DMS53 treated with DMSO at 0.1 percent for 48 hours (cell line): ENCODE data around the gene BPIFB6.

Experiments
- DNase-seq: peaks from one replicate; lab custom pipeline; 2025; ENCODE audit not compliant: unreplicated experiment; lab: John Stamatoyannopoulos, UW

Gene BPIFB6

GRCh38 chr20:33015700-33016580, 15.5 kb upstream of the BPIFB6 start:
- DNase-seq, result no peak

GRCh38 chr20:33016581-33017109, 14.8 kb upstream of the BPIFB6 start:
- DNase-seq, result no peak

GRCh38 chr20:33017542-33017941, 13.9 kb upstream of the BPIFB6 start:
- DNase-seq, result no peak

DNA sequence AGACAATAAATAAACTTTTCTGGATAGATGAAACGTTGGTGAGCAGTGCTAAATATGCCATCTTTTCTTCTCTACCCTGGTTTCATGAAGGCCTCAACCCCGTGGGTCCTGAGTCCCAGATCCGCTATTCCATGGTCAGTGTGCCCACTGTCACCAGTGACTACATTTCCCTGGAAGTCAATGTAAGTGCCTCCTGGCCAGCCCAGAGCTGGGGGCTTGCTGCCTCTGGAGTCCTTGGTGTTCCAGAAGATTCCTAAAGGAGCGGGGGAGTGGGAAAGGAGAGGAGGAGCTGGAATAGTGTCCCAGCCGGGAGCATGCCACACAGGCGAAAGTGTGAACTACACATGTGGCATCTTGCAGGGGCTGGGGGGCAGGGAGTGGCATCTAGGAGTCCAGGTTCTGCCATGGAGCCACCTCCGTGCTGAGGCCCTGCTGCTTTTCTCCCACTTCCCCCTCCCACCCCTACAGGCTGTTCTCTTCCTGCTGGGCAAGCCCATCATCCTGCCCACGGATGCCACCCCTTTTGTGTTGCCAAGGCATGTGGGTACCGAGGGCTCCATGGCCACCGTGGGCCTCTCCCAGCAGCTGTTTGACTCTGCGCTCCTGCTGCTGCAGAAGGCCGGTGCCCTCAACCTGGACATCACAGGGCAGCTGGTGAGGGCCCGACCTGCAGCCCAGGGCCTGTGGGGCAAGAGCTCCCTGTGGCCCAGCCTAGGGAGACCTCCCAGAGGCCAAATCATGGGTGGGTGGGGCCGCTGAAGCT, 13.1 kb upstream of the BPIFB6 start:
- no peak for DNase-seq

- DNase-seq, result no peak
Observed at GRCh38 chr20:33019465-33020277, 11.8 kb upstream of the BPIFB6 start.

GRCh38 chr20:33020278-33021161, 10.9 kb upstream of the BPIFB6 start:
- no peak for DNase-seq

GRCh38 chr20:33021879-33022278, 9.6 kb upstream of the BPIFB6 start:
- no peak for DNase-seq

DNA sequence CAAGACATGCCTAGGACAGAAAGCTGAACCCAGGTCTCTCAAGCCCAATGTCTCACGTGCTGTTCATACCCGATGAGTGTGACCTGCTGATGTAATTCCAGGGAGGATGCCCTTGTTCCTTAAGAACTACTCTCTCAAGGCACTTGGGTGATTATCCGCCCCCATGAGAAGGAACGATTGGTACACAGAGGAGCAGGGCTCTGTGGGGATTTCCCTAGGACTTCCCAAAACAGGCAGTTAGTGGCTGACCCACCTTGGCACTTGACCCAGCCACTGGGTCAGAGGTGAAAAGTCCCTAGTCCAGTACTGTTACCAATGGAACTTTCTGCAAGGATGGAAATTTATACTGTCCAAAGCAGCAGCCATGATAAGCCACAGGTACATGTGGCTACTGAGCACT, 9.2 kb upstream of the BPIFB6 start:
- no peak for DNase-seq

- no peak for DNase-seq
Observed at GRCh38 chr20:33022694-33023438, 8.6 kb upstream of the BPIFB6 start.

DNA sequence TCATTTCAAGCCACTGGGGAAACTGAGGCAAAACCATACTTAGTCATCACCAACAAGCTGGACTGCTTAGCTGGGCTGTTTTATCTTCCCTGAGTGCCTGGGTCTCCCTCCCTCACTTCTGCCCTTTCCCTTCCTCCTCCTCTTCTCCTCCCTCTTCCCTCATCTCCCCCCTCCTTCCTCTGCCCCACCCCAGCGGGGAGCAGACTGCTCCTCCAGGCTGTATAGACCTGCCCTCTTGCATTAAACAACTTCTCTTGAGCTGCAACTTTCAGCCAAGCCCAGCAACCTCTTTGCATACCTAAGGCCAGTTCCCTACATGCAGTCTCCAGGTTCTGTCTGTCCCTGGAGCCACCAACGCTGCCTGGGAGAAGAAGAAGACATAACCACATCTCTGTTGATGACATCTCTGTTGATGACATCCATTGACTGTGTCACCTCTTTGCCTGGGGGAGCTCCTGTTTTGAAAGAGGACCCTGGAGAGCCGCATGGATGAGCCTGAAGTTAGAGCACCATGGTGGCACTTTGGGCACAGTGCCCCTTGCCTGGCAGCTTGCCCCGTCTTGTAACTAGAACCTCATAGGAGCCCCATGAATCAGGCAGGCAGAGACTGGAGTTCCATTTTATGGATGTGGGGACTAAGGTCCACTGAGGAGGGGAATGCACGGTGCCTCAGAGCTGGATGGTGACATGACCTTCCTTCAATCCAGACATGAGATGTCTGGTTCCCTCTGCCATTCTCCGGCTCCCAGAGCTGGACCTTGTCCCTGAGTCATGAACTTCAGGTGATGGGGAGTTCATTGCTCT, 7.8 kb upstream of the BPIFB6 start:
- DNase-seq, result no peak

- DNase-seq, result no peak
Observed at GRCh38 chr20:33024243-33024560, 7.2 kb upstream of the BPIFB6 start.

GRCh38 chr20:33024609-33025317, 6.7 kb upstream of the BPIFB6 start:
- no peak for DNase-seq

- no peak for DNase-seq
Observed at GRCh38 chr20:33025318-33025876, 6.1 kb upstream of the BPIFB6 start.

GRCh38 chr20:33026072-33026778, 5.2 kb upstream of the BPIFB6 start:
- DNase-seq, result no peak

DNA sequence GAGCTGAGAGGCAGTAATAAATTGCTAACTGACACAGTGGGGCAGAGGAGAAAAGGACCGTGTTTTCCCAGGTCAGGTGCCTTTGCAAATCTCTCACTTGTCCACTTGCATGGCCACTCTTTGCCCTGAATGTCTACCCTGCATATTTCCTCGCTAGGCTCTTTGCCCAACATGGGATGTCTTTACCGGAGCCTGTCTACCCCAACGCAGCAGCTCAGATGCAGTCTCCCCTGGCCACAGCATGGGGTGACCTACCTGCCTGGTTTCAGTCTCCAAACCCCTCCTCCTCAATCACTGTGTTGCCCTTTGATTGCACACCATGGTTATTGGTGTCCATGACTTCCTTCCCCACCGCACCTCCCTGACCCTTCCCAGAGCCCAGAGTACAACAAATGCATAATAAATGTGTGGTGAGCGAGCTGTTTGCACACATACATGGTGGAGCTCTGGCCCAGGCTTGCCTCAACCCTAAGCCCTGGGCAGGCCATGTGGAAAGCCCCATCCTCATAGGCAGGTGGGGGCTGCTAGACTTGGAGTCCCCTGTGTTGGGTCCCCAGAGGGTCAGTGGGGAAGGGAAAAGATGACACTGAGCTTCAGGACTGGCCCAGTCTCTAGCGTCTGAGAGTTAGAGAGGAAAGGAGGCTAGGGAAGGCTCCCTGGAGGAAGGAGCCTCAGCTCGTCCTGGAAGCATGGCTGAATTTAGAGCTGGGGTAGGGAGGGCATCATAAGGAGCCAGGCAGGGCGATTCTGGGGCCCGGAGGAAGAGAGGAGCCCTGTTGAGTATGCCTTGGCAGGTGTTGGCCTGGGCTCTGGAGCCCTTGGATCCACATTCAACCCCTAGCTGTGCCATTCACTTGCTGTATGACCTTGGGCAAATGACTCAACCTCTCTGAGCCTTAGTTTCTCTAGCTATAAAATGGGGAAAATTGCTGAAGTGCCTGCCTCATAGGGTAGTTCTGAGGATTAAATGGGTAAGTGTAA, 4.4 kb upstream of the BPIFB6 start:
- DNase-seq, result no peak
